HL-60/S4 (cell line): ENCODE results near the gene BGN.

Experiments used
- in situ Hi-C: fragments of 300-500 bp; cut with MboI; formaldehyde crosslinking; loops from 2 replicates; pipeline ENCODE4 v1.14.3; 2022; ENCODE audit warnings: low sequenced_read_pairs

The BGN gene

GRCh38 chrX:153557618-153558355 lies 63.0 kb downstream of the BGN start:
- in situ Hi-C loops = no loop called here
